Cardiac muscle cell (in vitro differentiated cells and primary cell): ENCODE measurements around the gene ZBTB5. TPM values are rescaled to one million over a fixed set of nuclear protein-coding genes. Genes with fewer than 3 reads are reported as not detected.

Source experiments
- DNase-seq, 2 donors: peaks; one replicate each; pipeline versions ENCODE4 v3.0.0 to v3.0.0-alpha.2; 2010 to 2017; ENCODE audit warnings: low read depth in 1 of 2, low spot score in 1 of 2
- H3K27ac ChIP-seq: fragments of 200-600 bp; sonication (generic); 2 replicates; pipeline ENCODE4 v1.5.1; 2016
- H3K27me3 ChIP-seq: fragments of 200-600 bp; sonication (generic); 2 replicates; pipeline ENCODE4 v1.6.0; 2016; ENCODE audit warnings: control low read depth
- H3K36me3 ChIP-seq: fragments of 200-600 bp; sonication (generic); 2 replicates; pipeline ENCODE4 v1.5.1; 2016; ENCODE audit warnings: control low read depth
- H3K4me1 ChIP-seq: fragments of 200-600 bp; sonication (generic); 2 replicates; pipeline ENCODE4 v1.8.1; 2017; ENCODE audit warnings: low read depth, mild to moderate bottlenecking, mixed run types
- H3K4me3 ChIP-seq: fragments of 200-600 bp; sonication (generic); 2 replicates; pipeline ENCODE4 v1.5.1; 2016; ENCODE audit warnings: mild to moderate bottlenecking
- H3K9me3 ChIP-seq: fragments of 200-600 bp; sonication (generic); 2 replicates; pipeline ENCODE4 v1.5.1; 2017; ENCODE audit warnings: low read depth, mild to moderate bottlenecking, control low read depth
- polyA plus RNA-seq: library from polyadenylated mRNA; unstranded; fragments of >200 nt; fragmentation: Nextera tagmentation; extraction: Ambion mirVana; gene quantifications from 2 replicates; pipeline ENCODE4 v1.2.1, GENCODE V29; 2016
- total RNA-seq: library from RNA; depleted of rRNA; stranded (reverse); fragments of >200 nt; gene quantifications from 2 replicates; pipeline ENCODE4 v1.2.3, GENCODE V29; 2016
- TF ChIP-seq, protein P1 (sequence below): IDR thresholded peaks from 2 replicates; pipeline ENCODE4 v1.5.1; 2012; ENCODE audit warnings: low read depth, mild to moderate bottlenecking, low read length

Gene ZBTB5
- total and polyA plus RNA-seq, 2 experiments from 2014 or later: 6.7 to 24.9 TPM

DNA sequence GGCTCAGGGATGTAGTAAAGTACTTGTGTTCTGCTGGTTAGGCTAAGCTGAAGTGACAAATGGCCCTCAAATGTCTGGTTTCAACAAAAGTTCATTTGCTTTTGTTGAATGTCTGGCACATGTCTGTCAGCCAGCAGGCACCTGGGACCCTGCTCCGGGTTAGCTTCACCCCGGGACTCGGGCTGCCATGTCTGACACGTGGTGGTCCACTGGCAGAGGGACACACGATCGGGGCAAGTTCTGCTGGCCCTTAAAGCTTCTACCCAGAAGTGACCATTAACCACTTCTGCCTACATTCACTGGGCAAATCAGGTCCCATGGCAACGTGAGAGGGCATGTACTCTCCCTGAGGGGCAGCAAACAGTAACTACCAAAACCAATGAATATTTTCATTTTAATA lies 44.3 kb upstream of the ZBTB5 start:
- TF ChIP-seq, protein P1, sequence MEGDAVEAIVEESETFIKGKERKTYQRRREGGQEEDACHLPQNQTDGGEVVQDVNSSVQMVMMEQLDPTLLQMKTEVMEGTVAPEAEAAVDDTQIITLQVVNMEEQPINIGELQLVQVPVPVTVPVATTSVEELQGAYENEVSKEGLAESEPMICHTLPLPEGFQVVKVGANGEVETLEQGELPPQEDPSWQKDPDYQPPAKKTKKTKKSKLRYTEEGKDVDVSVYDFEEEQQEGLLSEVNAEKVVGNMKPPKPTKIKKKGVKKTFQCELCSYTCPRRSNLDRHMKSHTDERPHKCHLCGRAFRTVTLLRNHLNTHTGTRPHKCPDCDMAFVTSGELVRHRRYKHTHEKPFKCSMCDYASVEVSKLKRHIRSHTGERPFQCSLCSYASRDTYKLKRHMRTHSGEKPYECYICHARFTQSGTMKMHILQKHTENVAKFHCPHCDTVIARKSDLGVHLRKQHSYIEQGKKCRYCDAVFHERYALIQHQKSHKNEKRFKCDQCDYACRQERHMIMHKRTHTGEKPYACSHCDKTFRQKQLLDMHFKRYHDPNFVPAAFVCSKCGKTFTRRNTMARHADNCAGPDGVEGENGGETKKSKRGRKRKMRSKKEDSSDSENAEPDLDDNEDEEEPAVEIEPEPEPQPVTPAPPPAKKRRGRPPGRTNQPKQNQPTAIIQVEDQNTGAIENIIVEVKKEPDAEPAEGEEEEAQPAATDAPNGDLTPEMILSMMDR: no peak
- H3K4me3 ChIP-seq: no peak overlapping the region
- H3K27me3 ChIP-seq: no peaks in the 10 kb centered on the region
- DNase-seq: no peak
- no peaks in the 10 kb centered on the region for H3K36me3 ChIP-seq
- H3K4me1 ChIP-seq: no peaks in the 10 kb centered on the region
- H3K27ac ChIP-seq: no peak overlapping the region
- H3K9me3 ChIP-seq: no peaks in the 10 kb centered on the region

DNA sequence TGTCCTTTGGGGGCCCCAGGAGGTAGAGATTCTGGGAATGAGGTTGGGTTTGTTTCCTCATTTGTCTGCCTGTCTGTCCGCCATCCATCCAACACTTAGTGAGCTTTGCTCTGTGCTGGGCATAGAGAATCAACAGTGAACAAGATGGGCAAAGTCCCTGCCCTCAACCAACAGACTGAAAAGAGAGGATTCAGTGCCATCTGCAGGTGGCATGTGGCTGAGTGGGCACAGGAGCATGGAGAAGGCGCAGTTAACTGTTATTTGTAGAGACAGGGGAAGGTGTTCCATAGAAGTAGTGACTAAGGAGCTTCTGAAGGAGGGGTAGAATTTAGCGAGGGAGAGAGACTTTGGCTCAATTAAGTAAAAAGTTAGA lies 43.6 kb upstream of the ZBTB5 start:
- no peak overlapping the region for H3K27ac ChIP-seq
- TF ChIP-seq, protein P1: no peak
- H3K27me3 ChIP-seq: no peaks in the 10 kb centered on the region
- no peaks in the 10 kb centered on the region for H3K4me1 ChIP-seq
- no peak overlapping the region for H3K4me3 ChIP-seq
- DNase-seq: no peak
- H3K9me3 ChIP-seq: no peaks in the 10 kb centered on the region
- H3K36me3 ChIP-seq: no peaks in the 10 kb centered on the region

GRCh38 chr9:37508135-37508833 lies 43.0 kb upstream of the ZBTB5 start:
- TF ChIP-seq, protein P1: no peak
- Histone ChIP-seq H3K4me3 (no peak overlapping the region), H3K27ac (no peak overlapping the region), H3K27me3 (no peaks in the 10 kb centered on the region), H3K36me3 (no peaks in the 10 kb centered on the region), H3K9me3 (no peaks in the 10 kb centered on the region), H3K4me1 (no peaks in the 10 kb centered on the region)
- DNase-seq: peak in 1 of 2 donors; percentile 8

DNA sequence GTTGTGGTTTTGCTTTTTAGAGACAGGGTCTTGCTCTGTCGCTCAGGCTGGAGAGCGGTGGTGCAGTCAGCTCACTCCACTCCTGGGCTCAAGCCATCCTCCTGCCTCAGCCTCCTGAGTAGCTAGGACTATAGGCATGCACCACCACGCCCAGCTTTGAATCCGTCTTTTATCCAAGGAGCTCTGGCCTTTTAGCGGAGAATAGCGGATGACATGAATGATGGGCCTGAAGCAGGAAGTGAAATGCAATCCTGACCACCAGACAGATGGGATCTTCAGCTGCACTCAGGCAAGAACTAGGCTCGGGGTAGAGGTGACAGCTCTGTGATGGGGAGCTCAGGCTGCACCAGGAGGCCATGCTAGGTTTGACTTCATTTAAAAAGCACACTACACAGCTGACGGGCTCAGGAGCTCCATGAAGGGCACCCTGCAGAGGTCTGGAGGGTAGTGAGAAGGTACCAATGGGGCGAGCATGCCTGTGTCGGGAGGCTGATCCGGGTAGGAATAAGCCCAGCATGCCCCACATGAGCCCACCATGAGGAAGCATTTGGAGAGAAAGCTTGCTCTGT lies 42.4 kb upstream of the ZBTB5 start:
- no peaks in the 10 kb centered on the region for H3K27me3 ChIP-seq
- H3K27ac ChIP-seq: no peak overlapping the region
- no peak for DNase-seq
- H3K4me1 ChIP-seq: no peaks in the 10 kb centered on the region
- no peaks in the 10 kb centered on the region for H3K36me3 ChIP-seq
- TF ChIP-seq, protein P1: no peak
- H3K4me3 ChIP-seq: no peak overlapping the region
- H3K9me3 ChIP-seq: no peaks in the 10 kb centered on the region

DNA sequence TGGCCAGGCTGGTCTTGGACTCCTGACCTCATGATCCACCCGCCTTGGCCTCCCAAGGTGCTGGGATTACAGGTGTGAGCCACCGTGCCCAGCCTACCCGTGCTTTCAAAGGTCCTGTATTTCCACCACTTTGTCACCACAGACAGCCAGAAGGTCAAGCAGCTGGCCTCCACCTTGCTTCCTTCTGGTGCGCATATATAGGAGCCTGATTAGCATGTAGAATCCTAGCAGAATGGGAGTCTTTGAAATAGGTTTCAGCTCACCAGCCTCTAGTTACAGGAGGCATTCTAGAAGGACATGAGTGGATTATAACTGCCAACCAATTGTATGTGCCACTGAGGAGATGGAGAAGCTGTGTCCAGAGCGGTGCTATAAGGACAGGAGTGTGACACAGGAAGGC lies 39.4 kb upstream of the ZBTB5 start:
- Histone ChIP-seq H3K36me3 (peaks cover 9% of the 10 kb centered on the region), H3K27me3 (no peaks in the 10 kb centered on the region), H3K4me3 (no peak overlapping the region), H3K4me1 (no peaks in the 10 kb centered on the region), H3K9me3 (no peaks in the 10 kb centered on the region), H3K27ac (no peak overlapping the region)
- TF ChIP-seq, protein P1: no peak
- DNase-seq: no peak
